Right lobe of liver (tissue), 6 donors: ENCODE measurements around the gene PCIF1. TPM values are rescaled to one million over a fixed set of nuclear protein-coding genes. Genes with fewer than 3 reads are reported as not detected.

Experiments used
- ATAC-seq, 4 donors: fragments of 200-7000 bp; cut with Tn5 transposase; one replicate each; pipeline ENCODE4 v1.9.1; 2020; ENCODE audit warnings: mild to moderate bottlenecking in 4 of 4, moderate library complexity in 4 of 4
- DNase-seq, 3 donors: peaks; one replicate each; pipeline ENCODE4 v3.0.0-alpha.2; 2020
- H3K27ac ChIP-seq, 3 donors: fragments of 200-600 bp; one replicate each; pipeline ENCODE4 v1.8.0; 2022
- H3K27me3 ChIP-seq, 2 donors: fragments of 200-600 bp; one replicate each; pipeline ENCODE4 v1.8.0; 2022
- H3K36me3 ChIP-seq, 4 donors: fragments of 200-600 bp; sonication (generic) in 1 of 4; one replicate each; pipeline versions ENCODE4 v1.5.1 to v1.8.0; 2017 to 2022; ENCODE audit warnings: control low read depth in 1 of 4
- H3K4me1 ChIP-seq, 4 donors: fragments of 200-600 bp; sonication (generic) in 1 of 4; one replicate each; pipeline versions ENCODE4 v1.5.1 to v1.8.0; 2017 to 2022; ENCODE audit warnings: control low read depth in 1 of 4
- H3K4me3 ChIP-seq, 3 donors: fragments of 200-600 bp; one replicate each; pipeline ENCODE4 v1.8.0; 2022
- H3K9me3 ChIP-seq, 4 donors: fragments of 200-600 bp; sonication (generic) in 1 of 4; one replicate each; pipeline versions ENCODE4 v1.5.1 to v1.8.0; 2017 to 2022; ENCODE audit warnings: control low read depth in 1 of 4
- CTCF ChIP-seq, 4 donors: fragments of 200-600 bp in 3 of 4; fragments of 450-650 bp in 1 of 4; IDR thresholded peaks; one replicate each; pipeline versions ENCODE4 v1.5.1 to v1.8.0; 2016 to 2022; ENCODE audit warnings: antibody characterized with exemption in 4 of 4, mild to moderate bottlenecking in 2 of 4
- POLR2A ChIP-seq: fragments of 450-650 bp; IDR thresholded peaks from one replicate; pipeline ENCODE4 v1.6.1; 2017; ENCODE audit warnings: antibody characterized with exemption, mild to moderate bottlenecking
- WGBS: methylation state at CpG from one replicate; pipeline ENCODE4 v1.1.6; 2018; ENCODE audit warnings: low coverage, low lambda C conversion rate; ENCODE audit not compliant: insufficient coverage; ENCODE audit errors: missing lambda C conversion rate; 5-methylcytosine and 5-hydroxymethylcytosine counted together
- intact Hi-C, 2 donors: fragments of 100-400 bp; cut with DNase I; formaldehyde crosslinking; loops; one replicate each; pipeline versions ENCODE4 v1.11.2 to v1.14.1; 2022
- total RNA-seq, 6 experiments: library from RNA; depleted of rRNA in 2 of 6; stranded (reverse); fragments of >200 nt in 2 of 6; fragmentation: NEBNext Ultra II Directional in 3 of 6; extraction: Animal tissue kit (Norgen Biotek cat#: 25700) in 3 of 6; gene quantifications; one replicate each; pipeline versions ENCODE4 v1.1.0 to v1.2.4, GENCODE V29; 2016 to 2023
- donor health status: DM: no; HTN: yes; CAD: no.
- donor health status: DM: no; HTN: no; CAD: no.
- donor health status: DM: no; HTN: no; CAD: no.
- donor health status: DM: no; HTN: yes; CAD: no.
- donor health status: DM: no; HTN: yes; CAD: no.

PCIF1 gene
- total RNA-seq, 6 experiments from 2014 or later, result 7.8 to 12.1 (median 9.5) TPM

GRCh38 chr20:45968801-45969711 is 34.6 kb downstream of the PCIF1 start:
- WGBS, result 86% methylated on average over 4 of the region's 14 CpGs
- H3K36me3 ChIP-seq, result peaks cover 0 to 53% (median 29%) of the 10 kb centered on the region in 4 donors

GRCh38 chr20:45969712-45970634 is 35.5 kb downstream of the PCIF1 start:
- Histone ChIP-seq H3K27me3 (no peaks in the 10 kb centered on the region), H3K4me3 (peak overlapping the region in 2 of 3 donors; percentile 81 to 97), H3K36me3 (peaks cover 0 to 45% (median 24%) of the 10 kb centered on the region in 4 donors), H3K27ac (no peak overlapping the region), H3K9me3 (no peaks in the 10 kb centered on the region), H3K4me1 (peaks cover 0 to 15% (median 3%) of the 10 kb centered on the region in 4 donors)
- WGBS, result 39% methylated on average over 5 of the region's 6 CpGs
- TF ChIP-seq CTCF (IDR thresholded peaks at IDR 0.05) (peak; percentile 43 to 62 (median 58)), POLR2A (no peak)
- no peak for ATAC-seq
- peak in 2 of 3 donors; percentile 45 to 49 for DNase-seq
- intact Hi-C loops, result loop anchor here (10.0 kb wide), 3 partner anchors 85 to 175 kb away; partner anchors contain the start of genes DNTTIP1 (in 1 of the 2), SPATA25 (in 1 of the 2), TNNC2 (in 1 of the 2) and WFDC3 (in 1 of the 2)

More at GRCh38 chr20:45968801-45969711, 34.6 kb downstream of the PCIF1 start:
- peaks cover 0 to 15% (median 3%) of the 10 kb centered on the region in 4 donors for H3K4me1 ChIP-seq
- H3K27me3 ChIP-seq, result no peaks in the 10 kb centered on the region
- no peak for ATAC-seq
- TF ChIP-seq POLR2A (no peak), CTCF (IDR thresholded peaks at IDR 0.05) (no peak)
- intact Hi-C loops, result loop anchor here (10.0 kb wide), 3 partner anchors 84 to 174 kb away; partner anchors contain the start of genes DNTTIP1 (in 1 of the 2), SPATA25 (in 1 of the 2), TNNC2 (in 1 of the 2) and WFDC3 (in 1 of the 2)
- H3K9me3 ChIP-seq, result no peaks in the 10 kb centered on the region
- peak in 2 of 3 donors; percentile 42 to 55 for DNase-seq
- no peak overlapping the region for H3K27ac ChIP-seq
- no peak overlapping the region for H3K4me3 ChIP-seq

GRCh38 chr20:45970646-45971424 is 36.4 kb downstream of the PCIF1 start:
- Histone ChIP-seq H3K4me1 (peaks cover 0 to 15% (median 3%) of the 10 kb centered on the region in 4 donors), H3K9me3 (no peaks in the 10 kb centered on the region), H3K27ac (peak overlapping the region; percentile 98 to 99 (median 98)), H3K27me3 (no peaks in the 10 kb centered on the region), H3K36me3 (peaks cover 0 to 36% (median 20%) of the 10 kb centered on the region in 4 donors), H3K4me3 (peak overlapping the region; percentile 78 to 97 (median 81))
- TF ChIP-seq CTCF (IDR thresholded peaks at IDR 0.05), result no peak
- TF ChIP-seq POLR2A, result no peak
- intact Hi-C loops, result no loop called here
- DNase-seq (peak in 2 of 3 donors; percentile 62 to 69), ATAC-seq (peak in 3 of 4 donors; percentile 2 to 7 (median 2))
- WGBS, result 7% methylated on average over 15 of the region's 34 CpGs

GRCh38 chr20:45971425-45971674 is 36.9 kb downstream of the PCIF1 start:
- no peak for ATAC-seq

More at GRCh38 chr20:45971425-45971674, 36.9 kb downstream of the PCIF1 start:
- no CpG with 5 or more reads among the region's 14 CpGs for WGBS
- H3K4me3 ChIP-seq, result peak overlapping the region; percentile 78 to 97 (median 81)
- TF ChIP-seq POLR2A (no peak), CTCF (IDR thresholded peaks at IDR 0.05) (no peak)
- intact Hi-C loops, result no loop called here
- peak overlapping the region; percentile 98 to 99 (median 98) for H3K27ac ChIP-seq
- H3K36me3 ChIP-seq, result peaks cover 0 to 31% (median 18%) of the 10 kb centered on the region in 4 donors
- no peak for DNase-seq
- H3K9me3 ChIP-seq, result no peaks in the 10 kb centered on the region
- H3K27me3 ChIP-seq, result no peaks in the 10 kb centered on the region
- H3K4me1 ChIP-seq, result peaks cover 0 to 15% (median 3%) of the 10 kb centered on the region in 4 donors
